Neural cell (in vitro differentiated cells): ENCODE measurements around the gene TMIGD1. TPM values are rescaled to one million over a fixed set of nuclear protein-coding genes. Genes with fewer than 3 reads are reported as not detected.

Experiments
- H2AFZ ChIP-seq: fragments of 200-600, 300-800 bp; sonication (generic), shearing (Covaris generic); 2 replicates; pipeline ENCODE4 v1.6.0; 2014; ENCODE audit warnings: low read depth, mild to moderate bottlenecking, antibody characterized with exemption, low read length, moderate library complexity
- H3F3A ChIP-seq: fragments of 200-600 bp; shearing (Covaris generic); 2 replicates; pipeline ENCODE4 v1.6.1; 2016; ENCODE audit warnings: mild to moderate bottlenecking, moderate library complexity, mixed read lengths, antibody characterized with exemption, low read length; ENCODE audit not compliant: insufficient read depth, poor library complexity, severe bottlenecking
- H3K27ac ChIP-seq: fragments of 200-600, 300-800 bp; sonication (generic), shearing (Covaris generic); 2 replicates; pipeline ENCODE4 v1.5.1; 2014; ENCODE audit warnings: mild to moderate bottlenecking, low read length, moderate library complexity
- H3K27me3 ChIP-seq: fragments of 300-800, 200-600 bp; sonication (generic), shearing (Covaris generic); 2 replicates; pipeline ENCODE4 v1.6.0; 2014; ENCODE audit warnings: mild to moderate bottlenecking, low read depth, low read length, moderate library complexity; ENCODE audit not compliant: insufficient read depth
- H3K36me3 ChIP-seq: fragments of 300-800, 200-600 bp; sonication (generic), shearing (Covaris generic); 2 replicates; pipeline ENCODE4 v1.5.1; 2014; ENCODE audit warnings: mild to moderate bottlenecking, antibody characterized with exemption, low read length, moderate library complexity; ENCODE audit not compliant: insufficient read depth
- H3K4me2 ChIP-seq: fragments of 300-800, 200-600 bp; sonication (generic), shearing (Covaris generic); 2 replicates; pipeline ENCODE4 v1.6.0; 2014; ENCODE audit warnings: mild to moderate bottlenecking, low read length
- H3K4me3 ChIP-seq: fragments of 300-800, 200-600 bp; sonication (generic), shearing (Covaris generic); 2 replicates; pipeline ENCODE4 v1.5.1; 2014; ENCODE audit warnings: mild to moderate bottlenecking, low read length, moderate library complexity
- H3K79me2 ChIP-seq: fragments of 200-600 bp; shearing (Covaris generic); replicated peaks from 2 replicates; pipeline ENCODE4 v1.6.0; 2014; ENCODE audit warnings: mild to moderate bottlenecking, low read length, moderate library complexity; ENCODE audit not compliant: insufficient read depth
- H3K9ac ChIP-seq: fragments of 300-800, 200-600 bp; sonication (generic), shearing (Covaris generic); 2 replicates; pipeline ENCODE4 v1.6.1; 2016; ENCODE audit warnings: mild to moderate bottlenecking, low read length, mixed read lengths
- H3K9me2 ChIP-seq: fragments of 200-600 bp; shearing (Covaris generic); 2 replicates; pipeline ENCODE4 v1.6.1; 2016; ENCODE audit warnings: mild to moderate bottlenecking, low read length, mixed read lengths; ENCODE audit not compliant: insufficient read depth
- H3K9me3 ChIP-seq: fragments of 200-600, 300-800 bp; sonication (generic), shearing (Covaris generic); 2 replicates; pipeline ENCODE4 v1.6.1; 2016; ENCODE audit warnings: mild to moderate bottlenecking, mixed run types, low read length, moderate library complexity, mixed read lengths
- H4K20me1 ChIP-seq: fragments of 200-600 bp; shearing (Covaris generic); 2 replicates; pipeline ENCODE4 v1.6.1; 2016; ENCODE audit warnings: mild to moderate bottlenecking, mixed run types; ENCODE audit not compliant: insufficient read depth
- CTCF ChIP-seq: fragments of 450-650 bp; IDR thresholded peaks from 2 replicates; pipeline ENCODE4 v1.5.1; 2014; ENCODE audit warnings: antibody characterized with exemption, mild to moderate bottlenecking, moderate library complexity; ENCODE audit not compliant: poor library complexity, severe bottlenecking
- EP300 ChIP-seq: fragments of 450-650 bp; conservative IDR thresholded peaks from 2 replicates; pipeline ENCODE4 v1.6.1; 2014; ENCODE audit warnings: antibody characterized with exemption, mild to moderate bottlenecking, moderate library complexity; ENCODE audit not compliant: poor library complexity, severe bottlenecking
- EZH2 ChIP-seq: fragments of 200-600, 300-800 bp; shearing (Covaris generic), sonication (generic); IDR thresholded peaks from 2 replicates; pipeline ENCODE4 v1.6.1; 2014; ENCODE audit warnings: antibody characterized with exemption, low read length, borderline replicate concordance, mild to moderate bottlenecking; ENCODE audit not compliant: insufficient read depth, poor library complexity, severe bottlenecking
- MXI1 ChIP-seq: fragments of 450-650 bp; conservative IDR thresholded peaks from 2 replicates; pipeline ENCODE4 v1.6.1; 2014; ENCODE audit warnings: antibody characterized with exemption, mild to moderate bottlenecking; ENCODE audit not compliant: poor library complexity, severe bottlenecking
- POLR2AphosphoS5 ChIP-seq: IDR thresholded peaks from 2 replicates; pipeline ENCODE4 v1.6.1; 2012
- RAD21 ChIP-seq: fragments of 450-650 bp; conservative IDR thresholded peaks from 2 replicates; pipeline ENCODE4 v1.6.1; 2014; ENCODE audit warnings: antibody characterized with exemption, mild to moderate bottlenecking, moderate library complexity
- REST ChIP-seq: IDR thresholded peaks from 2 replicates; pipeline ENCODE4 v1.6.1; 2012; ENCODE audit warnings: borderline replicate concordance
- SMC3 ChIP-seq: fragments of 450-650 bp; conservative IDR thresholded peaks from 2 replicates; pipeline ENCODE4 v1.6.1; 2014; ENCODE audit warnings: antibody characterized with exemption, mild to moderate bottlenecking, moderate library complexity; ENCODE audit not compliant: poor library complexity
- TAF1 ChIP-seq: IDR thresholded peaks from 2 replicates; pipeline ENCODE4 v1.6.1; 2012; ENCODE audit warnings: low read depth
- polyA plus RNA-seq: library from polyadenylated mRNA; depleted of rRNA; stranded (reverse); fragments of >200 nt; gene quantifications from 2 replicates; pipeline ENCODE4 v1.2.3, GENCODE V29; 2014

The TMIGD1 gene
- polyA plus RNA-seq, 1 donor from 2014 or later, result not detected

- Histone ChIP-seq H3K9ac (no peak overlapping the region), H3K4me2 (no peak overlapping the region), H3K4me3 (no peak overlapping the region), H3K27ac (no peak overlapping the region), H4K20me1 (no peaks in the 10 kb centered on the region), H3K27me3 (no peaks in the 10 kb centered on the region), H3K79me2 (no peaks in the 10 kb centered on the region), H3K36me3 (no peaks in the 10 kb centered on the region), H3K9me3 (no peaks in the 10 kb centered on the region), H3K9me2 (no peaks in the 10 kb centered on the region), H2AFZ (no peak overlapping the region), H3F3A (no peaks in the 10 kb centered on the region)
- TF ChIP-seq RAD21 (no peak), CTCF (no peak), EP300 (no peak), EZH2 (no peak), MXI1 (no peak), TAF1 (no peak)
These were observed 24.3 kb downstream of the TMIGD1 start for GRCh38 chr17:30309591-30309990.

GRCh38 chr17:30308406-30308805 lies 25.5 kb downstream of the TMIGD1 start:
- Histone ChIP-seq H3K9me3 (no peaks in the 10 kb centered on the region), H4K20me1 (no peaks in the 10 kb centered on the region), H3F3A (no peaks in the 10 kb centered on the region), H3K36me3 (no peaks in the 10 kb centered on the region), H2AFZ (no peak overlapping the region), H3K4me3 (no peak overlapping the region), H3K79me2 (no peaks in the 10 kb centered on the region), H3K9me2 (no peaks in the 10 kb centered on the region), H3K9ac (no peak overlapping the region), H3K27ac (no peak overlapping the region), H3K4me2 (no peak overlapping the region), H3K27me3 (no peaks in the 10 kb centered on the region)
- TF ChIP-seq EP300, result no peak
- TF ChIP-seq TAF1, result no peak
- no peak for TF ChIP-seq REST
- no peak for TF ChIP-seq CTCF
- no peak for TF ChIP-seq EZH2
- no peak for TF ChIP-seq MXI1
- TF ChIP-seq SMC3, result no peak
- no peak for TF ChIP-seq POLR2AphosphoS5
- no peak for TF ChIP-seq RAD21
